Keratinocyte (primary cell): Measurements from ENCODE around the gene TTL. TPM values are rescaled to one million over a fixed set of nuclear protein-coding genes. Genes with fewer than 3 reads are reported as not detected.

Experiments
- DNase-seq: peaks from one replicate; pipeline ENCODE4 v3.0.0-alpha.2; 2011; ENCODE audit warnings: low read depth, missing footprints, low spot score
- FAIRE-seq: peaks from 2 replicates; lab custom pipeline; 2011; peaks lifted over from hg19 to GRCh38; lab: Jason Lieb, UNC
- H2AFZ ChIP-seq: 2 replicates; pipeline ENCODE4 v1.6.0; 2012; ENCODE audit warnings: low read length, control low read depth, inconsistent platforms; ENCODE audit not compliant: control insufficient read depth
- H3K27ac ChIP-seq: 2 replicates; pipeline ENCODE4 v1.5.1; 2011; ENCODE audit warnings: low read length; ENCODE audit not compliant: control insufficient read depth, insufficient read depth
- H3K27me3 ChIP-seq: 3 replicates; pipeline ENCODE4 v1.6.0; 2011; ENCODE audit warnings: low read length; ENCODE audit not compliant: control insufficient read depth, insufficient read depth; ENCODE audit errors: extremely low read depth
- H3K36me3 ChIP-seq, 2 experiments: 2 replicates in 1 of 2; 3 replicates in 1 of 2; pipeline ENCODE4 v1.5.1; 2011; ENCODE audit warnings: low read length in 2 of 2, mild to moderate bottlenecking in 1 of 2; ENCODE audit not compliant: control insufficient read depth in 2 of 2, insufficient read depth in 2 of 2; ENCODE audit errors: extremely low read depth in 1 of 2
- H3K4me1 ChIP-seq: 3 replicates; pipeline ENCODE4 v1.5.1; 2011; ENCODE audit warnings: low read length; ENCODE audit not compliant: control insufficient read depth, insufficient read depth; ENCODE audit errors: extremely low read depth
- H3K4me2 ChIP-seq: 3 replicates; pipeline ENCODE4 v1.6.0; 2011; ENCODE audit warnings: low read depth, low read length; ENCODE audit not compliant: control insufficient read depth, insufficient read depth; ENCODE audit errors: extremely low read depth
- H3K4me3 ChIP-seq, 3 experiments: fragments of 200-600 bp in 1 of 3; sonication (generic) in 1 of 3; 2 replicates in 2 of 3; 3 replicates in 1 of 3; pipeline ENCODE4 v1.5.1; 2011 to 2016; ENCODE audit warnings: low read length in 3 of 3, mild to moderate bottlenecking in 3 of 3, control low read depth in 2 of 3, inconsistent platforms in 1 of 3, low read depth in 1 of 3, mixed read lengths in 1 of 3, mixed run types in 1 of 3, moderate library complexity in 1 of 3; ENCODE audit not compliant: control insufficient read depth in 2 of 3, insufficient read depth in 2 of 3; ENCODE audit errors: extremely low read depth in 1 of 3
- H3K79me2 ChIP-seq: 2 replicates; pipeline ENCODE4 v1.6.0; 2012; ENCODE audit warnings: low read length; ENCODE audit not compliant: control insufficient read depth, insufficient read depth
- H3K9ac ChIP-seq: 3 replicates; pipeline ENCODE4 v1.6.0; 2011; ENCODE audit warnings: low read length; ENCODE audit not compliant: control insufficient read depth, insufficient read depth; ENCODE audit errors: extremely low read depth
- H3K9me1 ChIP-seq: 3 replicates; pipeline ENCODE4 v1.6.0; 2011; ENCODE audit warnings: low read length; ENCODE audit not compliant: control insufficient read depth, insufficient read depth; ENCODE audit errors: extremely low read depth
- H3K9me3 ChIP-seq: 2 replicates; pipeline ENCODE4 v1.5.1; 2012; ENCODE audit warnings: low read depth, low read length; ENCODE audit not compliant: control insufficient read depth
- H4K20me1 ChIP-seq: 3 replicates; pipeline ENCODE4 v1.6.0; 2011; ENCODE audit warnings: low read length; ENCODE audit not compliant: control insufficient read depth, insufficient read depth; ENCODE audit errors: extremely low read depth
- CTCF ChIP-seq, 3 experiments: IDR thresholded peaks in 1 of 3; conservative IDR thresholded peaks in 1 of 3; optimal IDR thresholded peaks in 1 of 3; 2 replicates in 2 of 3; 3 replicates in 1 of 3; pipeline versions ENCODE3 to v1.5.1; 2011; ENCODE audit warnings: low read length in 3 of 3, mild to moderate bottlenecking in 3 of 3, moderate library complexity in 2 of 3, control low read depth in 1 of 3, inconsistent platforms in 1 of 3; ENCODE audit not compliant: insufficient read depth in 2 of 3; ENCODE audit errors: extremely low read depth in 1 of 3
- EZH2 ChIP-seq: IDR thresholded peaks from one replicate; pipeline ENCODE4 v1.6.1; 2012; ENCODE audit warnings: inconsistent platforms, mild to moderate bottlenecking, low read length, moderate library complexity
- dilution Hi-C: fragments of 300-500 bp; cut with MboI; formaldehyde crosslinking; loops from one replicate; pipeline ENCODE4 v1.7.0; 2020; ENCODE audit warnings: low sequenced_read_pairs; ENCODE audit not compliant: extremely low pct_ligation_motif_present
- polyA plus RNA-seq, 5 experiments: library from polyadenylated mRNA; depleted of rRNA in 3 of 5; stranded (reverse) in 3 of 5; stranded (forward) in 1 of 5; unstranded in 1 of 5; fragments of >200 nt; gene quantifications; 1 replicate in 1 of 5; 2 replicates in 3 of 5; 3 replicates in 1 of 5; pipeline versions ENCODE4 v1.2.1 to v1.2.3, GENCODE V29; 2011 to 2012; ENCODE audit warnings: missing spikeins in 2 of 5, low read depth in 1 of 5, low replicate concordance in 1 of 5

TTL gene
- polyA plus RNA-seq, 1 donor (not counting 4 experiments of a cell fraction or from before 2014, with no cell fraction given): 37.9 TPM

- H3K9me3 ChIP-seq: no peaks in the 10 kb centered on the region
- no peaks in the 10 kb centered on the region for H3K27me3 ChIP-seq
- no peaks in the 10 kb centered on the region for H3K9me1 ChIP-seq
- no peak overlapping the region for H3K4me2 ChIP-seq
- no peaks in the 10 kb centered on the region for H3K4me1 ChIP-seq
- FAIRE-seq (no peak), DNase-seq (no peak)
- H2AFZ ChIP-seq: no peak overlapping the region
- H3K27ac ChIP-seq: no peak overlapping the region
- H4K20me1 ChIP-seq: no peaks in the 10 kb centered on the region
- TF ChIP-seq EZH2: no peak
- no peak for TF ChIP-seq CTCF (optimal IDR thresholded peaks at IDR 0.05 in 1 of 3, IDR thresholded peaks at IDR 0.05 in 1 of 3, conservative IDR thresholded peaks at IDR 0.05 in 1 of 3; ENCODE audit: extremely low read depth in 1 of 3, insufficient read depth in 2 of 3, low read length in 3 of 3)
- H3K79me2 ChIP-seq: no peaks in the 10 kb centered on the region
- H3K36me3 ChIP-seq: peaks cover 22 to 34% of the 10 kb centered on the region in 2 experiments
- H3K4me3 ChIP-seq: no peak overlapping the region
- H3K9ac ChIP-seq: no peak overlapping the region
- dilution Hi-C loops: no loop called here
These were observed 90.0 kb downstream of the TTL start for GRCh38 chr2:112572005-112572404.

GRCh38 chr2:112577756-112578155 is 95.8 kb downstream of the TTL start:
- peaks cover 2% of the 10 kb centered on the region for H3K9me1 ChIP-seq
- no peak overlapping the region for H2AFZ ChIP-seq
- DNase-seq (no peak), FAIRE-seq (no peak)
- peaks cover 11 to 21% of the 10 kb centered on the region in 2 experiments for H3K36me3 ChIP-seq
- peaks cover 9% of the 10 kb centered on the region for H3K4me1 ChIP-seq
- H3K4me2 ChIP-seq: no peak overlapping the region
- H3K9ac ChIP-seq: no peak overlapping the region
- H3K9me3 ChIP-seq: no peaks in the 10 kb centered on the region
- H4K20me1 ChIP-seq: no peaks in the 10 kb centered on the region
- dilution Hi-C loops: no loop called here
- no peaks in the 10 kb centered on the region for H3K27me3 ChIP-seq
- no peak overlapping the region for H3K4me3 ChIP-seq
- no peaks in the 10 kb centered on the region for H3K79me2 ChIP-seq
- no peak overlapping the region for H3K27ac ChIP-seq
- TF ChIP-seq CTCF (optimal IDR thresholded peaks at IDR 0.05 in 1 of 3, IDR thresholded peaks at IDR 0.05 in 1 of 3, conservative IDR thresholded peaks at IDR 0.05 in 1 of 3; ENCODE audit: extremely low read depth in 1 of 3, insufficient read depth in 2 of 3, low read length in 3 of 3) (no peak), EZH2 (no peak)
